NCI-H345 treated with DMSO at 0.1 percent for 48 hours (cell line): ENCODE data around the gene ZKSCAN5.

ENCODE experiments used
- DNase-seq: peaks from one replicate; lab custom pipeline; 2025; ENCODE audit not compliant: unreplicated experiment; lab: John Stamatoyannopoulos, UW

Gene ZKSCAN5

DNA sequence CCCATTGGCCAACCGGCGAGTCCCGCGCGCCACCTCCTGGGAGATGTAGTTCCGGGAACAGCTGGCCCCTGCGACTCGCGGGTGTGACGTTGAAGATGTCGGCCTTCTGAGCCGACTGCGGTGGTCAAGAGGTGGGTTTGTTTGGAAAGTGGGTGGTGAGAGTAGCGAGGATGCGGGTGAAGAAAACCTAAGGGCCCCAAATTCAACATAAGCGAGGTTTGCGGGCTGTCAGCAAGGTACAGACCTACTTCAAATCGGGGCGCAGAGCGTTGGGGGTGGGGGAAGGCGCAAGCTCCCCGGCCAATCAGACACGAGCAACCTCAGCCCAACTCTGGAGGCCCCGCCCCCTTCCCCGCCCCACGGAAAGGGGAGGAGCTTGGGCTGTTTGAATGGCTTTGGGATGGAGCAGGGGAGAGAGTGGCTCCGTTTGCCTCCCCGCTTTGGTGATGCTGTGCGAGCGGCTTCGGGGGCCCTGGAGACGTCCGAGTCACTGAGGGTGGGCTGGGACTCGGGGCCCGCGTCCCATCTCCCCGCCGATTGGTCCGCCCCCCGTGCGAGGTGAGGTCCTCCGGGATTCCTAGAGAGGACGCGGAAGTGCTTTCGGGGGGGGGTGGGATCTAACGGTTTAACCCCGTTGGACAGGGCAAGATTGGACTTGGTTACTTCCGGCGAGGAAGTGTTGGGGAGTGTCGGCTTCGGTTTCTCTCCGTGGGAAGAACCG is at the start of gene ZKSCAN5:
ZKSCAN5 (plus strand) TSS at position 60 of the 721 bp plus-strand sequence. CDS start 1,383 bp downstream, outside the sequence.
- peak; percentile 86 for DNase-seq

DNA sequence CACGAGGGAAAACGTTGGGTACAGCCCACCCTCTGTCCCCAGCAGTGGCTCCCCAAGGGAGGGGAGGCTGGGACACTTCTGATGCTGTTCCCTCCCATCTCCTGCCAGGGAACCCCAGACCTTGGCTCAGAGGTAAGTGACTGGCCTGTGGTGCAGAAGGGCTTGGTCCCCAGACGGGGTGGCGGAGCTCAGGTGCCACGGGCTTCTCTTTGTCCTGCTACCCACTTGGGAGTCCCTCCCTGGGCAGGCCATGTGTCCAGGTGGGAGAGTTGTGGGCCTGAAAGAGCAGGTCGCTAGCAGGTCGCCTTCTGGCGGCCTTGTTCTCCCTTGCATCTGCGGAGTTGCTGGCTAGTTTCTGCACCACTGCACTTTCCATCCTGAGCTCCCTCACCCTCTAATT is 48.6 kb upstream of the ZKSCAN5 start:
- no peak for DNase-seq

DNA sequence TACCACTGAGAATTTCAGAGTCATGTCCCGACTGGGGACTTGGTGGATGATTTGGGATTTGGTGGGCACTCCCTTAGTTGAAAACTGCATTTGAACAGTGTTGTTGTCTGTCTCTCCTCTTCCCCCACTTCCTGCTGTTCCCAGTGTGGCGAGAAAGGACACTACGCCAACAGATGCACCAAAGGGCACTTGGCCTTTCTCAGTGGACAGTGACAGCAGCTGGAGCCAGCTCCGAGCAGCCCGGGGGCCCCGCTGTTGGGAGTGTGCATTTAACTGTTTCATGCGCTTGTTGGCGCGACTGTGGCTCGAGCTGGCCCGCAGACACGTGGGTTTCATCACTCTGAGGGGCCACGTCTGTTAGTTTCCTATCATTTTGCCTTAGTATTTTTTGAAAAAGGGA is 48.2 kb upstream of the ZKSCAN5 start:
- no peak for DNase-seq

DNA sequence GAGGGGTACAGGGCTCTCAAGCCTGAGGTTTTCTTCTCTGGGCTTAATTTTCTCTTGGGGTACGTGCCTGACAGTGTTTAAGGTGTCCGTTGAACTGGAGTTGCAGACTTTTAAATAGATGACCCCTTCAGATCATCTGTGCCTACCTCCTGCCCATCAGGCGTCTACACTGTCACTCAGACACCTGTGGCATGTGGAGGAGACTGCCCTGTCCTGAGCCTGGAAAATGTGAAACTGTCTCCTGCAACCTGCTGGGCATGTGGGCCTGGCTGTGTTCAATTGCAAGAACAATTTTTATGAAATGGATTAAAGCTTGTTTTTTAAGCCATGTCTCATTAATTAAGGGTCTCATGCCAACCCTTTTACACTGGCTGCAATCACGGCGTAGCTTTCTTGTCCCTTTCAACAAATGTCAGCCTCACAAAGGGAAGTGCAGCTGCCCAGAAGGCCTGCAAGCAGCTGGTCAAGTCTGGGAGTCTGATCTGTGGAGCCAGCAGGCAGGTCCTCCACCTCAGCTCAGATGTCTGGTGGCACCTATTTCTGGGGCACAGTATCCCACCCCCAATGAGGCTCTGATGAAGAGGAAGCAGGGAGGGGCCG is 47.3 kb upstream of the ZKSCAN5 start:
- no peak for DNase-seq

DNA sequence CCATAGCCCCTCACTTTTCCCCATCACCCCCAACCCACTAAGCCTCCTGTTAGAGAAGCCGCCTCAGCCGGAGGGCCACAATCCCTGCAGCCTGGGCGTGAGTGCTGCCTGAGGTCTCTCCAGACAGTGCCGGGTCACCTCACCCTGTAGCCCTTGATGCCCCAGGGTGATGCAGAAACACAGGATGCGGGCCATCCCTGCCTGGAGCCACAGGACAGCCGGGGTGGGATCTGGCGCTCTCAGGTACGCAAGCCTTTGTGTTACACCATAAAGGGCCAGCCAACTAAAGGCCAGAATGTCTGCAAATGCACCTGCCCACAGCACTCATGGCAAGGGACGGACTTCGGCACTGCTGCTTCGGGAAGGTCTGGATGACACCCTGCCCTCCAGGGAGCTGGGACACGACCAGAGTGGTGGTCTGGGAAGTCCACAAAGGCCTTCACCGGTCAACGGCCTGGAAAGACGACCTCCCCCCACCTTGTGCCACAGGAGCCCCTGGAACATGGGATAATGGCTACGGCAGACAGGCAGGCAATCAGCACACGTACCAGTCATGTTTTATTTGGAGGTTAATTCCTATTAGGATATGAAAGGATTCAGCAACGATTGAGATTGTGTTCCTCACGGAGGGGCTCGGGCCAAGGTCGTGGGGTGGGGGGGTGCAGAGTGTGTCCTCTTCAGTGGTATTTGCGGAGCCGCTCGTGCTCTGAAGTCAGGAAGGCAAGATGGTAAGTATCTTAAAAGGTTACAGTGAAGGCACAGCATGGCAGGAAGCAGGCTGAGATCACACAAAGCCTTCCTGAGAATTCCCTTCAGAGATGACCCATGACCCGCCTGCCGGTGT is 46.6 kb upstream of the ZKSCAN5 start:
- DNase-seq, result no peak

DNA sequence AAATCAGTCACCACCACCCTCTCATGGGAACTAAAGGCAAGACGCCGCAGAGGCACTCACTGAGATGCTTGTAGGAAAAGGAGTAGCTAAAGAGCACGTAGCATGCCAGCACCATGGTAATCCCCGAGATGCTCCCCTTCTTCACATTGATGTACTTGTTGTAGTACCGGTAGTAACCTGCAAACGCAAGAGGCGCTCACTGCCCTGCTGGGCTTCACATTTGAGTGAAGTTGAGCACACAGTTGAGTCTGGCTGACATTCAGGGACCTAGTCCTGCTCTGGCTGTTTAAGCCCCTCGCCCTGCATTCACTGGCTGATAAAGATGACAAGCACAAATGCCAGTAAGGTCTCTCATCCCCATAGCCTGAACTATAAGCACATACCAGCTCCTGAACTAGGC is 45.4 kb upstream of the ZKSCAN5 start:
- no peak for DNase-seq

DNA sequence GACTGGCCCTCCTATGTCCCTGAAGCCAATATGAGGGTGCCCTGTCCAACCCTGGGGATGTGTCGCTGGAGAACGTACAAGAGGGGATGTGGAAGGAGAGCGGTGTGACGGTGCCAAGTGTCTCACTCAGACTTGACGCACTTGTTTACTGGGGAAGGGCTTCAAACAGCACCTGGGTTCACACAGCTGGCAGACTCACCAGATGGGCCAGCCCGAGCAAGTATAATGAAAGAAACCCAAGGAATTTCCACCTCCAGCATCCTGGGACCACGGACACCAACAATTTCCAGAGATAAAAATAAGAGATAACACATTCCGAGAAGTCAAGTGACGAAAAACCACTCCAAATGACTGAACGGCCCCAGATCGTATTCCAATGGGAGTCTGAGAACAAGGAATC is 43.8 kb upstream of the ZKSCAN5 start:
- DNase-seq, result no peak

DNA sequence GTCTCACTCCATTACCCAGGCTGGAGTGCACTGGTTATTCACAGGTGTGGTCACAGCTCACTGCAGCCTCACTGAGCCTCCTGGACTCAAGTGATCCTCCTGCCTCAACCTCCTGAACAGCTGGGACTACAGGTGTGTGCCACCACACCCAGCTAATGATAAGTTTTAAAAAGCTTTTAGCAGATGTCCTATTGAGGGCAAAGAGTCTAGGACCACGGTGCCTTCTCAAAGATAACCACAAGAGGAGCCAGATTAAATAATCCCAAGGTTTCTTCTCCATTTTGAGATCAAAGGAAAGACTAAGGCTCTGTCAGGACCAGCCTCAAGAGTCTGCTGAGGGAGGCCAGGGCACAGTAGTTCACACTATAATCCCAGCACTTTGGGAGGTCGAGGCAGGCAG is 43.2 kb upstream of the ZKSCAN5 start:
- no peak for DNase-seq

DNA sequence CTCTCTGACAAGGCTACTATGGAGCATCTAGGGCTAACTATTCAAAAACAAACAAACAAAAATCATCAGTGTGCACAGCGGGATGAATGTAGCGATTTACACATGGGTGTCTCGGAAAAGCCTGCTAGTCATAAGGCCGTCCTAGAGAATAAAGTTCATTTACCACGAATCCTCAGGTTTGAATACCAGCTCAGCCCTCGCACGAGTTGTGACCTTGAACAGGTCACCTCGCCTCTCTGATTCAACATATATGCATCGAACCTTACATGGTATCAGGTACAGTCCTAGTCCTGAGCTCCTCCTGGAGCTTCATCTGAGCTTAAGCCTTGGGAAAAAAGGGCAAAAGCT is 39.1 kb upstream of the ZKSCAN5 start:
- DNase-seq, result no peak

DNA sequence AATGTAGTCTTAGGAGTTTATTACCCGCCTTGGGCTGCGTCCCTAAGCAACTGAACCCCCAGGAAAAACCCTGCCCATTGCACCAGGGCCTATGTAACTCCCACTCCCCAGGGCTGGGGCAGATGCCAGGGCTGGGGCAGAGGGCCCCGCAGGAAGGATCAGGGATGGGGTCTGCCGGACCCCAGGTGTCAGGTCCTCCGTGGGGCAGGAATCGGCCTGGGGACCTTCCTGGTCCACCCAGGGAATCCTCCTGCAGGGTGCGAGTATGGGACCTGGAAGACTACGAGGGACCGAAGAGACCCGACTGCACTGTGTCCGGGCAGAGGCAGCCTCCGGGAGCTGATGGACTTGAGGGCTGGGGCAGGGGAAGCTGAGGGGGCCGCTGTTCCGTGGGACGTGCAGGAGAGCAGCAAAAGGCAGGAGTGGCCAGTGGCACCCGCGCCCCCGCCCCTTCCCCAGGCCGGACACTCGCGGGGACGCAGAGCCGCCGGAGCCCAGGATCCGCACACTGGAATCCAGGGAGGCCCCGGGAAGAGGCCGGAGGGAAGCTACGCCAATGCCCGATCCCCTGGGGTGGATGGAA is 36.0 kb upstream of the ZKSCAN5 start:
- no peak for DNase-seq

DNA sequence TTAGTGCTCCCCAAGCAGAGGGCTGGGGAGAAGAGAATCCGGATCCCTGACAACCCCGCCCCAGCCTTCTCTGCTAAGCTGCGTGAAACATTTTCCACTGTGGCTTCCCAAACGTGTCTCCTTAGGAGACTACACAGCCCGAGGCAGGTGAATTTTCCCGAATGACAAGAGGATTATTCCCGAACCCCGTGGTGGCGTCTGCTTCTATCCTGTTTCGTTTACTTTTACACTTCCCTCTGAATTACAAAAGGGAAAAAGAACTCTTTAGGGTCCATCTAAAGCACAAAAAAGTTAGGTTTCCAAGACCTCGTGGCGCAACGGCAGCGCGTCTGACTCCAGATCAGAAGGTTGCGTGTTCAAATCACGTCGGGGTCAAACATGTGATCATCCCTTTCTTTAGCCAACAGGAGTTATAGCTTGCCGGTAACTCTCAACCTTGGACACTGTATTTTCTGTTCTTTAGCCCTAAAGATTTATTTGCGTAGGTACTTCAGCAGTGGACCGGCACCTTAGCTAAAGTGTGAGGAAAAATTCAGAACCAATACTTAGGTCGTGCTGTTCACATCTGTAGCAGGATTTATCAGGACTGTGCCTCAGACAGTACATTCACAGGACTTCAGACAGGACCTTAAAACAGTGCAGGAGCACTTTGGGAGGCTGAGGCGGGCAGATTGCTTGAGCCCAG is 34.9 kb upstream of the ZKSCAN5 start:
- DNase-seq, result no peak

DNA sequence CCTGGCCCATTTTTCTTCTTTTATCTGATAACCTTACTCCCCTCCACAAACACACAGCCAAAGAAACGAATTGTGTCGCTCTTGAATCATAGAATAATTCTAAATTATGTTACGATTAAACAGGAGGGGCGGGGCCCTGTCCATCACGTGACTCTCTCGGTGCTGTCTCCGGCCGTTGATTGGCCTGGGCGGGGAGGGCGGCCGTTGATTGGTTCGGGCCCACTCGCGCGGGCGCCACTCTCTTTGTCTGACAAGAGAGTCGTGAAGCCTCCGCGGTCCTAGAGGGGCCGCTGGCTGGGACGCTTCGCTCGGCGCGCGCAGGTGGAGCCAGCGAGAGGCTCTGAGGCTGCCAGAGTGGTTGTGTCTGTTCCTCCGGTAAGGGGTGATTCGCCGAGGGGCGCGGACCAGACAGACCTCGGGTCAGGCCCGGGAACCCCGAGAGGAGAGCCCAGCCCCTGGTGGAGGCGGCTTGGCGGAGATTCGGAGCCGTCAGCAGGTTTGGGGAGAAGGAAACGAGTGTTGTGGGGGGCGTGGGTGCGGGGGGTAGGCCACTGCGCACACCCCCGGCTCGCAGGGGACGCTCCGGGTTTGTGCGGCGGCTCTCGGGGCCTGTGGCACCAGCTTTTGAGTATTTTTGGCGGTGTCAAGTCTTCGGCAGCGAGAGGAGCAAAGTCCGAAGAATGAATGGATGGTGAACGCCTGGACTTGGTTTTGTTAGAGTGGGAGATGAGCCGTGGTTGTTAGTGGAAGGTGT is 31.7 kb upstream of the ZKSCAN5 start, which contains the start of gene ZNF789:
ZNF789 (plus strand) TSS at position 330 of the 754 bp plus-strand sequence. CDS start 3,567 bp downstream, outside the sequence.
- DNase-seq, result peak; percentile 95

DNA sequence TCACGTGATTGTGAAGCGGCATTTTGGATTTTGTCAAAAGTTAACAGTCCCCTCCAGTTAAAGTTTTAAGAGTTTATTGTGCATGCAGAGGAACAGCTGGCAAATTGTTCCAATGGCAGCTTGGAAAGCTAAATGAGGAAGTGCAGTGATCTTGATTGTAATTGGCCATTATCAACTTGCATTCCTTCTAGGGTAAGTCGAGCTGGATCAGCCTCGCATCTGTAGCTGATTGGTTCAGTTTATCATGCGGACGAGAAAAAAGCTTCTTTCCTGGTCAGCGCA is 31.2 kb upstream of the ZKSCAN5 start:
- no peak for DNase-seq

DNA sequence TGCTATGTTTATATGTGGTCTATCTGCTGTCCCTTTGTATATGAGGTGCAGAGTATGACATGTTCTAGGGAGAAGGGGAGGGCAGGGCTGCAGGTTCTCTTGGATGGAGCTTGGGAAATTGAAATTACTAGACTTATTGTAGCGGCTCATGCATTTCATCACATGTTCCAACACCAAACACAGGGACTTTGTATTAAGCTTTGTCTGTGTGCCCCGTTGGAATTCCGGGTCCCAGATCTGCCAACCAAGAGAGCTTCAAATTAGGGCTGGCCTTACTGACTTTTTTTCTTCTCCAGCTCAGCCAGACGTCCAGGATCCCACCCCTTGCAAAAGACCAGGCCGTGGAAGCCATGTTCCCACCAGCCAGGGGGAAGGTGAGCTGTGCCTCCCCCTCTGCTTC is 28.4 kb upstream of the ZKSCAN5 start:
- no peak for DNase-seq

DNA sequence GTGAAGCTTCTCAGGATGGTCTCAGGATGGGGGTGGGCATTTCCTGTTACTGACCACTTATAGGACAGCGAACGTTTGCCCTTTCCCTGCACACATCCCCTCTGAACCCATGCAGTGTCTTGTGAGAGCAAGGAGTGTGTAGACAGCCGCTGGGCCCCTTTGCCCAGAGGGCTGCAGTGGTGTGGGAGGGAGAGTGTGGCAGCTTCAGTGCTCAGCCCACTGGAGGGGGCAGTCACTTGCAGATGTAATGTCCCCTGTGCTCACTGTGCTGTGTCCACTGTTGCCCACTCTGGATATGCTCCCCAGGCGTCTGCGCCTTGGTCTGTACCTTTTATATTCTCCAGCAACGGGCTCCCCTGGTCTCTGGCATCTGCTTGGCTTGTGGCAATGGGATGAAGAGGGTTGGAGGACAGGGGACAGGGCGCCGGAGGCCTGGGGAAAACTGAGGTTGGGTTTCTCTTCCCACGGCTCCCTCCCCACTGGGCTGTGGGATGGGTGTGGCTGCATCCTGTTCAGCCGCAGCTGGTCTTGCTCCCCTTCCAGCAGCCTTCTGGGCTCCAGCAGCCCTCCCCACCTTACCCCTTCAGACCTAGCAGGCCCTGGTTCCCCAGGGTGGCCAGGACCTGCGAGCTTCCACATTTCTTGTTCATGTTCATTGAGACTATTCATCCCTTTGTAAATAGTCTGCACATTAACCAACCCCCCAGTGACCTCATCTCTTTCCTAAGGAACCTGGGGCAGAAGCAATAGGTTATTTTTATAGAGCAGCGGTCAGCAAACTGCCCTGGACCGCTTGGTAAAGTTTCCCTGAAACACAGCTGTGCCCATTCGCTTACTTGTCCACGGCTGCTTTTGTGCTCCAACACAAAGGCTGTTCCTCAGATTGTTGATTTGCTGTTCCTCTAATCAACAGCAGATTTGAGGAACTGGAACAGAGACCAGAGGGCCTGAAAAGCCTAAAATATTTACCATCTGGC is 25.7 kb upstream of the ZKSCAN5 start:
- DNase-seq, result no peak

DNA sequence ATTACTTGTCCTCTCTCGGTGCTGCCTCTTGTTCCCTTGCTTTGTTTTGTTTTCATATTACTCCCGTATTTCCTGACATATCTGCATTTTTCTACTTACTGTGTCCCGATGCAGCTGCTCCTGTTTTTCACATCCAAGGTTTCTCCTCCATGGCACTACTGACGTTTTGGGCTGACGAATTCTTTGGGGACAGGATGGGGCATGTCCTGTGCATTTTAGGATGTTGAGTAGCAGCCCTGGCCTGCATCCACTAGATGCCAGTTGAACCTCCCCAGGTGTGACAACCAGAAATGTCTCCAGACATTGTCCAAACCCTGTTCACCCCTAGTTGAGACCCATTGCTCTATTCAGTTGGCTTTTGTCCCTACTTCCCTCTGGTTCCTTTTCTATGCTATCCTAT is 19.4 kb upstream of the ZKSCAN5 start:
- no peak for DNase-seq

DNA sequence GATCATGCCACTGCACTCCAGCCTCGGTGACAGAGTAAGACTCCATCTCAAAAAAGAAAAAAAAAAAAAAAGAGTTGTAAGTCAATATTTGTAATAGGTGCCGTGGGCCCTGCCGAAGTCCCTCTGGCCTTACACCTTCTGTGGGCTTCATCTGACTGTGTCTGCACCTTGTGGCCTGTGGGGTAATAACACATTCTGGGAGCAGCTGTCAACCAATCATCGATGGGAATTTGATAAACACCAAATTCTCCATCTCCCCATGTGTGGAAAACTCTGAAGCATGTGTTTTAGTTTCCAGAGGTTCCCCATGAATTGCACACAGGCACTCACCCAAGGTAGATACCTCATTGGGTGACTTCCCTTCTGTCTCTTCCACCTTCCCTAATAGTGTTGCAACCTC is 15.2 kb upstream of the ZKSCAN5 start:
- no peak for DNase-seq

DNA sequence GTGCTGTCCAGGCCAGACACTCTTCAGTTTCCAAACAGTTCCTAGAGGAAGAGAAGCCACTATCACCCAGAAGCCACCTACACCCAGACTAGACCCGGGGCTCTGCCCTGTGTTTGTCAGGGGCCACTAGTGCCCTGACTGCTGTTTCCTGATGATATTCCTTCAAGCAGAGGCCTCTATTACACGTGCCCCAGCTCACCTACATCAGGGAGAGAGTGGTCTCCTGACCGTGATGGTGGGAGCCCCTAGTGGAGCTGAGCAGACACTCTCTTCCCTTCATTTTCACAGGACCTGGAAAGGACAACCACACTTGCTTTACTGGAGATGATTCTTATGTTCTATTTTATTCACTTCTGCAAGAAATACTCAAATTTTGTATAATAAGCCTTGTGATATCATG is 13.6 kb upstream of the ZKSCAN5 start:
- DNase-seq, result no peak

DNA sequence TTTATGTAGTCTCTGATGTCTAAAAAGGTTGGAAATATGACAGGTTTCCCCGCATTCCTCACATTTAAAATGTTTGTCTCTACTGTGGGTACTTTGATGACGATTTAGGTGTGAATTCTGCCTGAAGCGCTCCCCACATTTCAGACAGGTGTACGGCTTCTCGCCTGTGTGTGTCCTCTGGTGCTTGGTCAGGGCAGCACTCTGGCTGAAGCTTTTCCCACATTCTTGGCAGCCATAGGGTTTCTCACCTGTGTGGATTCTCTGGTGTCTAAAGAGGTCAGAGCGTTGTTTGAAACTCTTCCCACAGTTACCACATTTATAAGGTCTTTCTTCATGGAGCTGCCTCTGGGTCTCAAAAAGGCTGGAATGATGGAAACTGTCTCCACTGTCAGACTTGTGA is 10.6 kb upstream of the ZKSCAN5 start:
- no peak for DNase-seq
